HG02870 (cell line): ENCODE measurements around the gene GNG10.
A peak's percentile ranks its signal among the peaks of the same experiment; 100 is the strongest.
"Not testable (repeated sequence)": the region's sequence is repeated elsewhere in the genome, so short reads cannot be mapped to it uniquely, and the experiment has no call there.

ENCODE experiments used
- ATAC-seq: cut with Tn5 transposase; IDR thresholded peaks from one replicate; pipeline ENCODE4 v1.9.1; 2021; ENCODE audit warnings: mild to moderate bottlenecking, moderate library complexity; ENCODE audit not compliant: unreplicated experiment

Gene GNG10

GRCh38 chr9:111661150-111661801 is at the start of gene GNG10:
Gene GNG10, plus strand, starts transcription at chr9:111661605. Its CDS starts 30 bp downstream, at chr9:111661635.
- ATAC-seq, result peak; percentile 82

- ATAC-seq, result no peak
These were observed 47.9 kb upstream of the GNG10 start for GRCh38 chr9:111613436-111614040.

DNA sequence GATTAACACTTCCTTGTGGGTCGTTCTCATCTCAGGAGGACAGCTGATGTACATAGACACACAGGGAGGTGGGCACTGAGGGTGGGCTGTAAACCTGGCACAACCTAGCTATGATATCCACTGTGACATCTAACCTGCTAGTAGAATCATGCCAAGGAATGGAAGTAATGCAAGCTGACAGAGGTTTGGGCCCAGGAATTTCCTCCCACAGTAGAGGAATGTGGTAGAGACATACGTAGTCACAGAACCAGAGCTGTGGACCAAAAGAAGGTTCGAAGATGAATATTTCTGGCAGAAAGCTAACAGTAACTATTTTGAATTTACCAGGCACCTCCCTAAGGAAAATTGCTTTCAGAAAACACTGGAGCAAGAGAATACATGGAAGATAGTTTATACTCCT is 45.5 kb upstream of the GNG10 start:
- no peak for ATAC-seq

- ATAC-seq, result not testable (repeated sequence)
These were observed 44.1 kb upstream of the GNG10 start for GRCh38 chr9:111617349-111617748.

GRCh38 chr9:111621895-111622480 is 39.4 kb upstream of the GNG10 start:
- no peak for ATAC-seq

DNA sequence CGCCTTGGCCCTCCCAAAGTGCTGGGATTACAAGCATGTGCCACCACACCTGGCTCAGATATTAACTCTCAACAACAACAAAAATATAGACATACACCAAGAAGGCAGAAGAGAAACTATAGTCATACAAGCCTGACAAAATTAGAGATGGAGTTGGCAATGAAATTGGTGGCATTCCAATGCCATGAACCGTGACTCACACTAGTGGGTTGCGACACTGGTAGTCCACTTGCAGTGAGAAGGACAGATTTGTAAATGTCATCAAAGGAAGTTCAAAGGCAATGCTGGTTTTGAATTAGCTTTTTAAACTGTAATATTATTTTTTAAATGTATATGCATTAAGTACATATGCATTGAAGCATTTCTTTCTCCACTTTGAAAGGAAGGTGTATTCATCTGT is 38.8 kb upstream of the GNG10 start:
- no peak for ATAC-seq

GRCh38 chr9:111627260-111627963 is 34.0 kb upstream of the GNG10 start:
- ATAC-seq, result no peak

DNA sequence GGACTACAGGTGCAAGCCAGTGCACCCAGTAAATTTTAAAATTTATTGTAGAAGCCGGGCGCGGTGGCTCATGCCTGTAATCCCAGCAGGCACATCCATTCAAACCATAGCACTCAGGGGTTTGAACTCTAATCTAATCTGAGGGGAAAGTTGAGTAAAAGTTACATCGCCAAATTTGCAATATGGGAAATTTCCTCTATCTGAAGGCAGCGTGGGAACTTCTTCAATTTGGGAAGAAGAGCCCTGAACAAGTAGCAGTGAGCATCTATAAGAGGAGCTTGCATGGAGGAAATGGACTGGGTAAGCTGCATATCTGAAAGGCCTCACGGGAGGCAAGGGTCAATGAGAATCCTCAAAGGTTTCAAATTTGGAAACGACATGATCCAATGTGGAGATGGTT is 33.0 kb upstream of the GNG10 start:
- no peak for ATAC-seq

GRCh38 chr9:111630182-111630963 is 31.0 kb upstream of the GNG10 start:
- peak; percentile 27 for ATAC-seq

- no peak for ATAC-seq
These were observed 30.5 kb upstream of the GNG10 start for GRCh38 chr9:111630964-111631213.

GRCh38 chr9:111631214-111631971 is 30.0 kb upstream of the GNG10 start, which contains the start of gene DNAJC25:
Gene DNAJC25, plus strand, starts transcription at chr9:111631334. Its CDS starts 74 bp downstream, at chr9:111631408.
- ATAC-seq, result peak; percentile 96

- ATAC-seq, result no peak
These were observed 29.3 kb upstream of the GNG10 start for GRCh38 chr9:111632060-111632459.

GRCh38 chr9:111632695-111633388 is 28.6 kb upstream of the GNG10 start:
- no peak for ATAC-seq

- no peak for ATAC-seq
These were observed 28.0 kb upstream of the GNG10 start for GRCh38 chr9:111633389-111633736.

DNA sequence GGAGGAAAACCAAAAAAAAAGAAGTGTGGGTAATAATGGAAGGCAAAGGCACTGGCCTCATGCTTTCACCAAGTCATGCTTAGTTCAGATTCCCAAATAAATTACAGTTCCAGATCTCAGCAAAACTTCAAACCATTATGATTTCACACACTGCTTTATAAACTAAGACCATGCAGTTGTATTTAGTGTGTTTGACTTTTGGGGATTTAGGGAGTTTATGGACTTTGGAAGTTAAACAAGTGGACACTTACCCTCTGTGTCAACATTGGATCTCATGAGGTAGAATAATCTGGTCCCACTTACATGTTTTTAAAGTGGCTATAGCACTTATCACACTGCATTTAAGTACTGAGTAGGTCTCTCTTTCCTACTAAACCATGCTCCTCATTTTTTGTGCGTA is 26.5 kb upstream of the GNG10 start:
- ATAC-seq, result no peak

- no peak for ATAC-seq
These were observed 23.9 kb upstream of the GNG10 start for GRCh38 chr9:111637421-111637950.

GRCh38 chr9:111644195-111644772 is 17.1 kb upstream of the GNG10 start:
- no peak for ATAC-seq

DNA sequence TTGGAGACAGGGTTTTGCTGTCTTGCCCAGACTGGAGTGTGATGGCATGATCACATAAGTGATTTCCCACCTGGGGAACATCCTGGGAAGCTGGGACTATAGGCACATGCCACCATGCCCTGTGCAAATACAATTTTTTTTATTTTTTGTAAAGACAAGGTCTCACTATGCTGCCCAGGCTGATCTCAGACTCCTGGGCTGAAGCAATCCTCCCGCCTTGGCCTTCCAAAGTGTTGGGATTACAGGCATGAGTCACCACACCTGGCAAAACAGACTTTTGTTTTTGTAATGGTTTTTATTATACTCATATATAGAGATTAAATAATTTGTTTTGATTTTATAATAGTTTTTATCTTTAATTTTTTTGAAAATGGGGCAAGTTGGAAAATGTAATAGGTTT is 15.6 kb upstream of the GNG10 start:
- ATAC-seq, result no peak

GRCh38 chr9:111646417-111646816 is 15.0 kb upstream of the GNG10 start:
- no peak for ATAC-seq
